CD4-positive, CD25-positive, alpha-beta regulatory T cell (primary cell): ENCODE data around the gene THY1. TPM values are rescaled to one million over a fixed set of nuclear protein-coding genes. Genes with fewer than 3 reads are reported as not detected.

Experiments used
- polyA plus RNA-seq, 4 donors: library from polyadenylated mRNA; unstranded; fragments of 300-500 nt; fragmentation: Illumina TruSeq; gene quantifications; one replicate each; pipeline ENCODE4 v1.2.3, GENCODE V29; 2021
- total RNA-seq: library from RNA; stranded (reverse); gene quantifications from one replicate; pipeline ENCODE4 v1.2.3, GENCODE V29; 2022

The THY1 gene
- total and polyA plus RNA-seq, 5 donors from 2014 or later, result not detected

Other genes with a start within 250 kb of the THY1 start
- gene NHERF4, start 237.7 kb downstream of the THY1 start, total RNA-seq, result not detected
- not detected for gene NHERF4, start 237.7 kb downstream of the THY1 start, polyA plus RNA-seq
- 35.6 TPM for gene CBL, start 216.8 kb downstream of the THY1 start, total RNA-seq
- 10 to 100 TPM in 1 of 4 donors, 1 to 10 TPM in 3; 7.9 to 11.7 (median 8.8) TPM for gene CBL, start 216.8 kb downstream of the THY1 start, polyA plus RNA-seq
- gene MCAM, start 106.0 kb downstream of the THY1 start, total RNA-seq, result 10.1 TPM
- 1 to 10 TPM in 3 of 4 donors, under 1 TPM in 1; 0.37 to 1.6 (median 1.5) TPM for gene MCAM, start 106.0 kb downstream of the THY1 start, polyA plus RNA-seq
- 21.0 TPM for gene RNF26, start 88.6 kb downstream of the THY1 start, total RNA-seq
- 10 to 100 TPM; 27.5 to 38.3 (median 37.4) TPM for gene RNF26, start 88.6 kb downstream of the THY1 start, polyA plus RNA-seq
- gene C1QTNF5, start 82.3 kb downstream of the THY1 start, total RNA-seq, result not detected
- gene C1QTNF5, start 82.3 kb downstream of the THY1 start, polyA plus RNA-seq, result not detected
- not detected for gene MFRP, start 76.5 kb downstream of the THY1 start, total RNA-seq
- not detected for gene MFRP, start 76.5 kb downstream of the THY1 start, polyA plus RNA-seq
- gene USP2, start 41.5 kb downstream of the THY1 start, total RNA-seq, result 1.6 TPM
- under 1 TPM in 1 of 4 donors, not detected in 3; 0.22 TPM for gene USP2, start 41.5 kb downstream of the THY1 start, polyA plus RNA-seq